SK-MEL-5 (cell line): ENCODE data around the gene TMEM106A. TPM values are rescaled to one million over a fixed set of nuclear protein-coding genes. Genes with fewer than 3 reads are reported as not detected.
"Not testable (repeated sequence)": the region's sequence is repeated elsewhere in the genome, so short reads cannot be mapped to it uniquely, and the experiment has no call there.

ENCODE experiments used
- DNase-seq: peaks from one replicate; pipeline ENCODE4 v3.0.0-alpha.2; 2016; ENCODE audit warnings: low read depth, low spot score
- in situ Hi-C: cut with HindIII; loops from 2 replicates; pipeline ENCODE4 v1.10.0; 2016; ENCODE audit warnings: low sequenced_read_pairs, high pct_unique_total_duplicates, low pct_unique_long_range_greater_than_20kb
- polyA plus RNA-seq, 2 experiments: library from polyadenylated mRNA; depleted of rRNA; stranded (reverse); fragments of >200 nt; gene quantifications; 2 replicates each; pipeline ENCODE4 v1.2.3, GENCODE V29; 2015
- total RNA-seq: library from RNA; depleted of rRNA; stranded (reverse); fragments of >200 nt; shearing (Covaris generic); gene quantifications from 2 replicates; pipeline ENCODE4 v1.2.3, GENCODE V29; 2014; rRNA removed

The TMEM106A gene
- total RNA-seq: 1.2 and 1.3 TPM in 2 replicates
- polyA plus RNA-seq (2015; cell fraction: cytosol; rRNA removed): 3.0 and 7.7 TPM in 2 replicates
- 2.0 and 3.8 TPM in 2 replicates for polyA plus RNA-seq (2015; cell fraction: nucleus; rRNA removed)

- DNase-seq: peak; percentile 74
- in situ Hi-C loops: no loop called here
These were observed at the start of gene TMEM106A for GRCh38 chr17:43211480-43212402. TSS of gene TMEM106A (plus strand) at chr17:43211875. CDS start at chr17:43213042, 1,167 bp downstream.

DNA sequence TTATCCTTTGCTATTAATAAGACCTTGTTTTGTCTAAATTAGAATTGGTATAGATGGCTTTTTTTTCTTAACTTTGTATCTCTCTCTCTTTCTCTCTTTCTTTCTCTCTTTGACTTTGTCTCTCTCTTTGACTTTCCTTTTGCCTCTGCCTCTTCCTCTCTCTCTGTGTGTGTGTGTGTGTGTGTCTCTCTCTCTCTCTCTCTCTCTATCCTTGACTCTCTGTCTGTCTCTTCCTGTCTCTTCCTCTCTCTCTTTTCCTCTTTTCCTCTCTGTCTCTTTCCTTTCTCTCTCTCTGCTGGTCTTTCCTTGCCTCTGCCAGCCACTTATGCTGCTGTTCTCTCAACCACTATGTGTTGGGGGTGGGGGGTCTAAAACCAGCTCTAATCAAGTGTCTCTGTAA is 45.7 kb upstream of the TMEM106A start:
- DNase-seq, in situ Hi-C loops: not testable (repeated sequence)

GRCh38 chr17:43169561-43170139 is 42.0 kb upstream of the TMEM106A start:
- DNase-seq: peak; percentile 65
- in situ Hi-C loops: no loop called here

DNA sequence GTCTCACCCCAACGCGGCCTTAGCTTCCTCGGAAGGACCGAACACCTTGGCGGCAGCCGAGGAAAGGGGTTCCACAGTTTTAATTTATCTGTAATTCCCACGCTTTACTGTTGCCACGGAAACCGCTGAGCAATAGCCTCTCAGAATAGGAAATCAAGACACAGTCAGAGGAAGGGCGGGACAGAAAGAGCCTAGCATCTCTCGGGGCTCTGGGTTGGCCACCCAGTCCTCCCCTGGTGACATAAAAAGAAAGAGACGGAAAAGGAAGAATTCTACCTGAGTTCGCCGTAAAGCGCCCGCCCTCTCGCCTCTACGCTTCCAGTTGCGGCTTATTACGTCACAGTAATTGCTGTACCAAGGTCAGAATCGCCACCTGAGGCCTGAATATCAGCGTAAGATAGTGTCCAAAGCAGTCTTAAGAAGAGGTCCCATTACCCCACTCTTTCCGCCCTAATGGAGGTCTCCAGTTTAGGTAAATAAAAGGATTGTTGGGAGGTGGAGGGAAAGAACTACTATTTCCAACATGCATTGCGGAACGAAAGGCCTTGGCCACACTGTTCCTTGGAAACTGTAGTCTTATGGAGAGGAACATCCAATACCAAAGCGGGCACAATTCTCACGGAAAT is 41.4 kb upstream of the TMEM106A start:
- DNase-seq: peak; percentile 97
- in situ Hi-C loops: no loop called here

- peak; percentile 99 for DNase-seq
- in situ Hi-C loops: no loop called here
These were observed 40.7 kb upstream of the TMEM106A start, which contains the start of gene NBR1 for GRCh38 chr17:43170766-43171585. TSS of gene NBR1 (plus strand) at chr17:43171214. CDS start at chr17:43175800, 4,586 bp downstream.

DNA sequence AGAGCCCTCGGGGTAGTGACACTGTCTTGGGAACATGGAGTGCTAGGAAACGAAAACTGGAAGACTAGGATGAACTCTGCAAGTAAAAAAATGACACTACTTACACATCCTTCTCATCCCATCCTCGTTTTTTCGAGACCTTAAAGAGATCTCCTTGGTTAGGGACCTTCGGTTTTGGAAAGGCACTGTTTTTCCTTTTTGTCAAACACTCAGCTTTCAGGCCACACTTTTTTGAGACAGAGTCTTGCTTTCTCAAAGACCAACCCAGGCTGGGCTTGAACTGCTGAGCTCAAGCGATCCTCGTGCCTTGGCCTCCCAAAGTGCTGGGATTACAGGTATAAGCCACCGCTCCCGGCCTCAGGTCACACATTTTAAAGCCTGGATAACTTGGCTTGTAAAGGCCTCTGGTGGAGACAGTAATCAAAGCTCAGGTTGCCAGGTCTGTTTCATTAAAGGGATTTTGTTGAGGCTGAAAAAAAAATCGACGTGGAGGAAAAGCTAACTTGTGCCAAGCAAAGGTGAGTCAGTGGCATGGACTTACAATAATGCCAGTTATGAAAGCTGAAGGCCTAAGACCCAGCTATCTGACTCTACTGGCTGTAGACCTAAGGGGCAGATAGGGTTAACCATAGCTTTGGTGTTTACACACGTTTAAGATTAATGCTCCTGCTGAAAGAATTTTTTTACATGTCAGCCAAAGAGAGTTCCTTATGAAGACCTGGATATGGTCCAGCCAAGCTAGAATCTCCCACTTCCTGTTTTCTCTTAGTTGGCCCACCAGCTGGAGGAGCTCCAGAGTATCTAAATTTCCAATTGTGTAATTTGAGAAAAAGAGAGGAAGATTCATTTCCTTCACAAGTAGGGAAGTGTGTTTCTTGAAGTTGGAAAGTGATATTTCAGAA is 39.8 kb upstream of the TMEM106A start:
- DNase-seq: peak; percentile 68
- in situ Hi-C loops: no loop called here

GRCh38 chr17:43175213-43176118 is 36.2 kb upstream of the TMEM106A start:
- in situ Hi-C loops: no loop called here
- peak; percentile 47 for DNase-seq

DNA sequence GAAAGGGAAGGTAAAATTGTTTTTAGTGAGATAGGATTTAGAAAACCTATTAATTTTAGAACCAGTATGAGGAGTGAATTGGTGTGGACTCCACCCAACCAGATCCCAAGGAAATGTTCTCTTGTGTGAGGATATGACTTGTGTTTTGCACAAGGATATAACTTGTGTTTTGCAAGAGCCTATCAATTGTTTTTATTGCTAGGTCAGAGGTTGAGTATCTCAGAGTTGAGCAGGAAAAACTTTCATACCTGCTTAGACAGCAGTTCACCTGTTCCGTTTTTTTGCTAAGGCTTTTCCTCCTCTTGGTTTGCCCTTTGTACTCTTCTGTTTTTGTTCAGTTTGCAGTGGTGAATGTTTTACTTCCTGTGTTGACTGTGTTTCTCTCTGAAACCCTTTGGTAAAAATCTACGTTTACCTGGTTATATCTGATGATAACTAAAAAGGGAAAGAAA is 35.5 kb upstream of the TMEM106A start:
- in situ Hi-C loops: no loop called here
- DNase-seq: no peak

DNA sequence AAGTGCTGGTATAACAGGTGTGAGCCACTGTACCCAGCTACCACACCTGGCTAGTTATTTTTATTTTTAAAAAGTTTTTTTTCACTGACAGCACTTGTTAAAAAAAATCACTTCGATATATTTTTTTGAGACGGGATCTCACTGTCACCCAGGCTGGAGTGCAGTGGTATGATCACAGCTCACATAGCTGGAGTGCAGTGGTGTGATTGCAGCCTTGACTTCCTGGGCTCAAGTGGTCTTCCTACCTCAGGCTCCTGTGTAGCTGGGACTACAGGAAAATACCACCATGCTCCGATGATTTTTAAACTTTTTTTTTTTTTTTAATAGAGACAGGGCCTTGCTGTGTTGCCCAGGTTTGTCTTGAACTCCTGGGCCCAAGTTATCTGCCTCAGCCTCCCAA is 27.8 kb upstream of the TMEM106A start:
- in situ Hi-C loops: no loop called here
- DNase-seq: no peak

DNA sequence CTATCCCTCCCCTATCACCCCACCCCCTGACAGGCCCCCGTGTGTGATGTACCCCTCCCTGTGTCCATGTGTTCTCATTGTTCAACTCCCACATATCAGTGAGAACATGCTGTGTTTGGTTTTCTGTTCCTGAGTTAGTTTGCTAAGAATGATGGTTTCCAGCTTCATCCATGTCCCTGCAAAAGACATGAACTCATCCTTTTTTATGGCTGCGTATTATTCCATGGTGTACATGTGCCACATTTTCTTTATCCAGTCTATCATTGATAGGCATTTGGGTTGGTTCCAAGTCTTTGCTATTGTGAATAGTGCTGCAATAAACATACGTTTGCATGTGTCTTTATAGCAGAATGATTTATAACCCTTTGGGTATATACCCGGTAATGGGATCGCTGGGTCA is 25.0 kb upstream of the TMEM106A start:
- in situ Hi-C loops, DNase-seq: not testable (repeated sequence)

DNA sequence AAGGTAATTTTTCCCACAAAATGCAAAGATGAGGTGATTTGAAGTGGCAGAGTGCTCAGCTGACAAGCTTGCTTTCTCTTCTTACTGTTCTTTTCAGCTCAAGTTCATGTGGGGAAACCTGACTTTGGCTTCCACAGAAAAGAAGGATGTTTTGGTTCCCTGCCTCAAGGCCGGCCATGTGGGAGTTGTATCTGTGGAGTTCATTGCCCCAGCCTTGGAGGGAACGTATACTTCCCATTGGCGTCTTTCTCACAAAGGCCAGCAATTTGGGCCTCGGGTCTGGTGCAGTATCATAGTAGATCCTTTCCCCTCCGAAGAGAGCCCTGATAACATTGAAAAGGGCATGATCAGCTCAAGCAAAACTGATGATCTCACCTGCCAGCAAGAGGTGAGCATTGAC is 18.4 kb upstream of the TMEM106A start:
- in situ Hi-C loops: no loop called here
- DNase-seq: no peak

DNA sequence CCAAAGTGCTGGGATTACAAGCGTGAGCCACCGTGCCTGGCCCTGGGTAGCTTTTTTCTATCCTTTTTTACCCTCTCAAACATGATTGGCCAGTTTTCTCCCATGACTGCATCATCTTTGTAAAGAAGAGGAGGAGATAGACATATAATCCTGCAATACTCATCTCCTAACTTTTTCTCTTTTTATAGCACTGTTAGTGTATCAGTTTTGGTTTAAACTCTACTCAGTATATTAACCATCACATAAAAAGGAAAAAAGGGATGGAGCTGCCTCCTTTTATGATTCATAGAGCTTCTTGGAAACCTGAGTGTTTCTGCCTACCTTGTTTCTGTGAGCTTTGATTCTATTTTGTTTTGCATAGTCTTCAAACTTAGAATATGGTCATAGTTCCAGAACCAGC is 12.0 kb upstream of the TMEM106A start:
- no peak for DNase-seq
- in situ Hi-C loops: no loop called here

GRCh38 chr17:43200127-43200526 is 11.5 kb upstream of the TMEM106A start:
- in situ Hi-C loops: no loop called here

DNA sequence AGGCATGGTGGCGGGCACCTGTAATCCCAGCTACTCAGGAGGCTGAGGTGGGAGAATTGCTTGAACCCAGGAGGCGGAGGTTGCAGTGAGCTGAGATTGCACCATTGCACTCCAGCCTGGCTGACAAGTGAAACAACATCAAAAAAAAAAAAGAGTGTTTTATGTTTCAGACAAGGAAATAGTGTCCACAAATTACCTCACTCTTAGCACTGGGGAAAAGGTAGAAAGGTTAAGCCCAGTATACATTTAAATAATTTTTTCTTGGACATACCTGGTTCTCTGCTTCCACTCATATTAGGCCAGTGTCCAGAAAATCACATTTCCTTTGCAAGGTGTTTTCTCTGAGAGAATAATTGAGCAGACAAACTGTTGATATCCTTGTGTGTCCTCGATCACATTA is 8.7 kb upstream of the TMEM106A start:
- in situ Hi-C loops, DNase-seq: not testable (repeated sequence)

More at GRCh38 chr17:43200127-43200526, 11.5 kb upstream of the TMEM106A start:
- no peak for DNase-seq

- in situ Hi-C loops: no loop called here
These were observed 1.1 kb upstream of the TMEM106A start for GRCh38 chr17:43210576-43210975.

More at GRCh38 chr17:43210576-43210975, 1.1 kb upstream of the TMEM106A start:
- no peak for DNase-seq
